GM10266 (cell line): ENCODE measurements around the gene PSD.
A peak's percentile ranks its signal among the peaks of the same experiment; 100 is the strongest.

Experiments
- DNase-seq: peaks from one replicate; pipeline ENCODE4 v3.0.0; 2012; ENCODE audit errors: extremely low spot score
- CTCF ChIP-seq: IDR thresholded peaks from 2 replicates; pipeline ENCODE4 v1.5.1; 2012; ENCODE audit warnings: mild to moderate bottlenecking, low read depth; ENCODE audit not compliant: control insufficient read depth, insufficient read depth; ENCODE audit errors: missing control alignments

Gene PSD

GRCh38 chr10:102412293-102412692 is 6.3 kb downstream of the PSD start:
- no peak for TF ChIP-seq CTCF
- DNase-seq = no peak

- no peak for DNase-seq
- no peak for TF ChIP-seq CTCF
These were observed 7.0 kb downstream of the PSD start for GRCh38 chr10:102411341-102412255.

- TF ChIP-seq CTCF = no peak
- no peak for DNase-seq
These were observed 8.0 kb downstream of the PSD start for GRCh38 chr10:102410429-102411073.

- peak; percentile 34 for DNase-seq
- TF ChIP-seq CTCF = no peak
These were observed 8.8 kb downstream of the PSD start for GRCh38 chr10:102409604-102410428.

GRCh38 chr10:102408728-102409603 is 9.6 kb downstream of the PSD start:
- no peak for TF ChIP-seq CTCF
- DNase-seq = peak; percentile 86

- peak; percentile 25 for DNase-seq
- TF ChIP-seq CTCF = no peak
These were observed 10.4 kb downstream of the PSD start for GRCh38 chr10:102408131-102408727.
